HG02763 (cell line): ENCODE data around the gene CYFIP2.

Source experiments
- ATAC-seq: cut with Tn5 transposase; IDR thresholded peaks from one replicate; pipeline ENCODE4 v1.9.1; 2021; ENCODE audit warnings: mild to moderate bottlenecking, moderate library complexity; ENCODE audit not compliant: unreplicated experiment

Gene CYFIP2

DNA sequence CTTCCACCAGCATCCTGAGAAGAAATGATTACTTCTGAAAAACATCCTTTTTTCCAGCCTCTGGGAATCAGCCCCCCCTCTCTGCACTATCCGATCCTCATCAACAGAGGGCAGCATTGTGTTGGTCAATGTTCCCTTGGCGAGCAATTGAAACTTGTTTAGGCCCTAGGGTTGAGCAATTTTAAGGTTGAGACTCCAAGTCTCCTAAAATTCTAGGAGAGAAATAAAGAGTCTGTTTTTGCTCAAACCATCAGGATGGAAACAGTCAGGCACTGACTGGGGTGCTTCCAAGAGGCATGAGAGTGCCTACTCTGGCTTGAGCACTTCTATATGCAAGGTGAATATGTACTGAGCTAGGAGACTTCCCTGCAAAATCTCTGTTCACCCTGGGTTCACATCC lies 12.4 kb upstream of the CYFIP2 start:
- peak; percentile 47 for ATAC-seq

DNA sequence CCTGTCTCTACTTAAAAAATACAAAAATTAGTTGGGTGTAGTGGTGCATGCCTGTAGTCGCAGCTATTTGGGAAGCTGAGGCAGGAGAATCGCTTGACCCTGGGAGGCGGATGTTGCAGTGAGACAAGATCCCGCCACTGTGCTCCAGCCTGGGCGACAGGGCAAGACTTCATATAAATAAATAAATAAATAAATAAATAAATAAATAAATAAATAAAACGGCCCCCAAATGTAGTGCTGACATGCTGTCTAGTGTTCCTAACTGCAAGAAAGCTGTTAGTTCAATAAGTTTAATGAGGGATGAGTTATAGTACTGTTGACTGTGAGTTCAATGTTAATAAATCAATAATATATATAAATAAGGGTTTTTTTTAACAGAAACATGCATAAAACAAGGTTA lies 7.5 kb upstream of the CYFIP2 start:
- ATAC-seq: no peak

DNA sequence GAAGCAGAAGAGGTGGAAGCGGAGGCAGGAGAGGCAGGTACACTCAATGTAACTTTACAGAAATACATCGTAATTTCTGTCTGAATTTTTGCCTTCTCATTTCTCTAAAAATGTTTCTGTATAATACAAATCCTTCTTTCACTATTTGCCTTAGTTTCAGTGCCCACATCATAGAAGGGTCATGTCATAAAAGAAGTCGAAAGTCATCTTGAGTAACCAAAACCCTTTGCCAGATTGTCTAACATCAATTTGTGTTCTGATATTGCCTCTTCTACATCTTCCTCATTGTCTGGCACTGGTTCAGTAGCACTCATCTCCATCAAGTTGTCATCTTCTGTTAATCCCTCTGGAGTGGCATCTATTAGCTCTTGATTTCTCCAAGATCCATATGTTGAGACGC lies 6.2 kb upstream of the CYFIP2 start:
- no peak for ATAC-seq

DNA sequence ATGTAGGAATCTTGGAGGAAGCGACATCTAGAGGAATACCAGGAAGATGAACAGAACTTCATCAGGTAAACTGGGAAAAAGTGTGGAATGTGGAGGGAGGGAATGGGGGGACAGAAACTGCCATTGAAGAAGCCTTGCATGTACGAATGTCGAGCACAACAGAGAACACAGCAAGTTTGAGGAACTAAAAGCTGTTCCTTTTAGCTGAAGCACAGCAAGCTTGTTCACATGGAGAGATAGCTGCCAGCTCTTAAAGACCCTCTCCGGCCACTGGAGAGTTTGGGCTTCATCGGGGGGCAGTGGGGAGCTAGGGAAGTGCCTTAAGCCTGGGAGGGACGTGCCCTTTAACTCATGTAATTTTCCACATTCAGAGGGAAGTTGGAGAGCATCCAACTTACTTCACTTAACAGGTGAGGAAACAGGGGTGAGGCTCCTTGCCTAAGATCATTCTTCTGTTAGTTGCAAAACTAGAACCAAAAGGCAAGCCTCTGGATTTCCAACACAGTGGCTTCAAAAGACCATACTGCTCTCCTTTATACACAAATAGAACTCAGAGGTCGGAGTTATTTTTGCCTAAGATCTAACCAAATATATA lies 2.3 kb upstream of the CYFIP2 start:
- ATAC-seq: no peak

DNA sequence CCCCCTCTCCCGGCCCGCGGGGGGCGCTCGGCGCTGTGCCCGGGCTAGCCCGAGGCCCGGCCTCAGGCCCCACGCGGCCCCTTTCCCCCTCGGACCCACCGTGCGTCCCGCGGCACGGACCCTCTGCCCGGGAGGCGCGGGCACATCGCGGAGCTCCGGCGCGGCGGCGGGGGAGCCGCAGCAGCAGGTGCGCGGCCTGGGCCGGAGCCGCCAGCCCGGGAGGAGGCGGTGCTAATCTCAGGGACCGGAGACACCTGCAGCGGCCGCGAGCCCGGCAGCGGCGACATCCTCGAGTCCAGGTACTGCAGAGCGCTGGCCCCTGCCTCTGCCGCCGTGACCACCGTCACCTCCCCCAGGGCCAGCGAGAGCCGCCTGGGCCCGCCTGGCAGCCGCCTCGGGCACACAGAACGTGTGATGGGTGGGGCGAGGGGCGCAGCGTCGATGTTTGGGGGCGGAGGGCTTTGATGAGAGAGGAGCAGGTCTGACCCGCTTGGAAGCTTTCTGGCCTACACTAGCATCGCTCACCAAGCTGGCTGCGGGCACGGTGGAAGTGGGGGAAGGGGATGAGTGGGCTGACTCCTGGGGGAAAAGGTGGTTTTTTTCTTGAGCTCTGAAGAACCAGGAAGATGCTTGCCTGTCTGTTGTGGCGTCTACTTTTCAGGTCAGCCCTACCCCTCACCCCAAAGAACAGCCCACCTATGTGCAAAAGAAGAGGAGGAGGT lies 524 bp downstream of the CYFIP2 start:
- ATAC-seq: peak; percentile 54

DNA sequence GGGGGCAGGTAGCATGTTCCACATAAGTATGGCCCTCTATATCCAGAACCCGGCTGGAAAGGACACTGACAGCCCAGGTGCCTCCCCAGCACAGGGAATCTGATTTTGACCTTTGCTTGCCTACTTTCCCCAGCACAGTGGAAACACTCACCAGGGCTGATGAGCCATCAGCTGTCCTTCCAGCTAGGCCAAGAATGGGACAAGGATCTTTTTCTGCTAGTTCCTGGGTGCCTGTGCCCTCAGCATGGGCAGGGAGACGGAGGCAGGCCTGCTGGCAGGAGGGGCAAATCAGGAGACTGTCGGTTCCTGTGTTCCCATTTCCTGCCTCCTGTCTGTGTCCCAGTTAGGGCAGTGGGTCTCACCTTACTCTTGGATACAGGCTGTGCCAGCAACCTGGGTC lies 1.1 kb downstream of the CYFIP2 start:
- no peak for ATAC-seq

DNA sequence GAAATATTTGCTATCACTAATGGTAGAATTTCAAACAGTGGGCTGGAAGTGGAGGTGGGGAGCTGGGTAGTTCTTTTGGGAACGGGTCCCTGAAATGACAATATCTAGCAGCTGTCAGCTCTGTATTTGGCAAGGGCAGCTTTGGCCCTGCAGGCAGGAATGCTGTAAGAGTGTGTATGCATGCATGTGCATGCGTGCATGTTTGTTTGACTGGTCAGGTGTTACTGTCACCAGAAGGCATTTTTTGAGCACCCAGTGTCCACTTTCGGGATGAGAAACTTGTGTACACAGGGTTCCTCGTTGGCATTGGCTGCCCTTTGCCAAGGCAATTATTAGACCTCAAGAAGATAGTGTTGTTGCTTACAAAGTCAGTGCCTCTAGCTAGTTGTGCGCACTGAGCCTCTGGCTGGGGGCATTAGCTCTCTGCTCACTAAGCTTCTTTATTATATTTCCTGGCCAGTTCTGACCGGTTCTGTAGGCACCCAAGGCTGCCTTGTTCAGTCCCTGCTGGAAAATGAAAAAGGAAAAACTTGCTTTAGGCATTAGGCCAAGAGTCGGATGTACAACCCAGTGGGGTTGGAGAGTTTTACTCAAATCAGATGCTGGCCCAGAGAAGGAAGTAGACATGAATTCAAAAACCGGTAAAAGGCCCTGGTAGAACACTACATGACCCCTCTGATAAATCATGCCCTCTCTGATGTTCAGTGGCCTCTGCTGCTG lies 2.0 kb downstream of the CYFIP2 start:
- ATAC-seq: no peak

DNA sequence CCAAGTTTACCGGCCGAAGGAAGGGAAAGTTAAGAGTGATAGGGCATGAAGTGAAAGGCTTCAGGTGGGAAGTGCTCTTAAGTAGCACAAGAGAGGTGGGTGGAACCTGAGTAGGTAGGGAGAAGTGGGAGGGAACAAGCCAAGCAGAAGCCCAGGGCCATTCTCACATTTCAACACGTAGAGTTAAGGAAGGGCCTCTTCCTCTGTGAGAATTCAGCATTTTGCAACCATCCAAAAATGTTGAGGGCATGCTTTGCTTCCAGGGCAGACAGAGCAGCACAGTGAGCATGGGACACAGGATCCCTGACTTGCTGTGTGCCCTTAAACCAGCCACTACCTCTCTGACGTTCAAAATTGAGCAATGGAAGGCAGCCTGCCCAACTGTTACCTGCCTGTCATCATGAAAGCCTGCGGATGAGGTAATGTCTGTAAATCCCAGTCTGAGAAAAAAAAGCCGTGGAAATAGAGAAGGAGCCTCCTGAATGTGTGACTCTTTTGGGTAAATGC lies 3.3 kb downstream of the CYFIP2 start:
- no peak for ATAC-seq

DNA sequence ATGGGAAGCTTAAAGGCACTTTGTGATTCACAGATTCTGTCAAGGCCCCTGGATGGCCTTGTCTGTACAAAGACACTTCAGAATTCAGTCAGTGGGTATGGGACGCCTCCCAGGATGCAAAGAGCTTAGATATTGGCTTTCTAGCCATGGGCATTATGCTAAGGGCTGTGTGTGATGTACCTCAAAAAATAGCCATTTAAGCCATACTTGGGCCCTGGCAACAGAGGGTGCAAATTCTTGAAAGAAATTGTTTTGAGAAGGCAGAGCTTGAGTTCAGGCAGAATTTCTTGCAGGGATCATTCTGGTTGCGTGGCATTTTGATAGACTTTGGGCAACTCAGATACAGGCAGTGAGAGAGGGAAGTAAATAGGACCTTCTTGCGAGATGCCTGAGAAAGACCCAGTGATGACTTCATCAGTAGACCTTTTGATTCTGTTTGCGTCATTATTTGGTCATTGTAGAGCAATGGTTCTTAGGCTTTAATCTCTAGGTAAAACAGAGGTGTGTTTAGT lies 3.9 kb downstream of the CYFIP2 start:
- no peak for ATAC-seq

DNA sequence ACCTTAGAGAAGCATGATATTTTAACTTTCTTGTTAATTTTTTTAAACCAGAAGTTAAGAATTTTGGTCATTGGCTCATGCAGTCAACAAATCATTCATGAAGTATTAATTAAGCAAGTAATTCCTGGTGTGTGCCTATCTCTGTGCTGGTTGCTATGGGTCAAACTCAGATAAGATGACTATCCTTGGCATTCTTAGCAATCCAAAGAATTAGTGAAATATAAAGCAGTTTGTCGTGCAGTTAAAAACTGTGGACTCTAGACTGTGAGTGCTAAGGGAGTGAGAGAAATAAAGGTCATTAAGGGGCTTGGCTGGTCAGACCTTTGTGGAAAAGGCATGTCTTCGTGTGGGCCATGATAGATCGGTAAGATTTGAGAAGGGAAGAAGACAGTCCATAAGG lies 4.8 kb downstream of the CYFIP2 start:
- ATAC-seq: no peak

DNA sequence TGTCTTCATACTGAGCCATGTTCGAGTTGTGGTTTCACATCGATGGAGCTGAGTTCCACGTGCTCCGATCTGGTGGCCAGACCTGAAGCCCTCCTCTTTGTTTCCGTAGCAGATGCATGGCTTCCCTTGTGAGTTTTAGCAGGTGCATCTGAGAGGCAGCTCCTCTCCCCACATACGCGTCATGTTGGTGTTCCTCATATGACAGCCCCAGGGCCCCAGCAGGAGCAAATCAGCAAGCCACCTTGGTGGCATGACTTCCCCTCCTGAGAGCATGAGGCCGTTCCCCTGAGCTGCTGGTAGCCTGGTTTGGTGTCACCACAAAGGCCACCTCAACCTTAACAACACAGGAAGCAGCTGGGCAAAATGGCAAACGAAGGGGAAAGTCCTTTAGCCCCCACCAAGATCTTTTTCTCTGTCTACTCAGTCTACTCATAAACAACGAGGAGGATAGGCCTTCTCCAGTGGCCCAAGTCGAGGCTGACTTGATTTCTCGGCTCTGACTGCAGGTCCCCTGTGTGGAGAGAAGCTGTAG lies 5.9 kb downstream of the CYFIP2 start:
- peak; percentile 84 for ATAC-seq

DNA sequence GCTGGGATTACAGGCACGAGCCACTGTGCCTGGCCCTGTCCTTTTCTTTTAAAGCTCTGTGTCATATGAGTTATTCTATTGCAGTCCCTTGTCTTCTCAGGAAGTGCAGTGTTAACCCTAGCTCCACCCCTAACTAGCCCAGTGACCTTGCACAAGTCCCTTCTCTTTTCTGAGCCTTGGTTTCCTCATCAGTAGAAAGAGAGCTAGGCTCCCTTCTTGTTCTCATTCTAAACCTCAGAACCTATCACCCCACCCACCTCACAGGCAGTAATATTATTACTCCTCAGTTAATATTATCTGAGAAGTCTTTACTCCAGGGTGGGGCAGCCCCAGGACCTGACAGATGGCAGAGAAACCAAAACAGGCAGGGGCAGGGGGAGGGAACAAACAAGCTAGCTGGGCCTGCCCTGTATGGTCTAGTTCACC lies 7.2 kb downstream of the CYFIP2 start:
- ATAC-seq: peak; percentile 43

DNA sequence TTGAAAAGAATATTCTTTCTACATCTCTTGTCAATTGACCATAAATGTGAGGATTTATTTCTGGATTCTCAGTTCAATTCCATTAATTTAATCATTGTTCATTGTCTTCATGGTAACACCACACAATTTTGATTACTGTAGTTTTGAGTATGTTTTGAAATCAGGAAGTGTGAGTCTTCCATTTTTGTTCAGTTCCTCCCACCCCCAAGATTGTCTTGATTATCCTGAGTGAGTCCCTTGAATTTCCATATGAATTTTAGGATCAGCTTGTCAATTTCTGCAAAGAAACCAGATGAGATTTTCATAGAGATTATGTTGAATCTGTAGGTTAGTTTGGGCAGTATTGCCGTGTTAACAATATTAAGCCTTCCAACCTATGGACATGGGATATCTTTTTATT lies 9.5 kb downstream of the CYFIP2 start:
- no peak for ATAC-seq

DNA sequence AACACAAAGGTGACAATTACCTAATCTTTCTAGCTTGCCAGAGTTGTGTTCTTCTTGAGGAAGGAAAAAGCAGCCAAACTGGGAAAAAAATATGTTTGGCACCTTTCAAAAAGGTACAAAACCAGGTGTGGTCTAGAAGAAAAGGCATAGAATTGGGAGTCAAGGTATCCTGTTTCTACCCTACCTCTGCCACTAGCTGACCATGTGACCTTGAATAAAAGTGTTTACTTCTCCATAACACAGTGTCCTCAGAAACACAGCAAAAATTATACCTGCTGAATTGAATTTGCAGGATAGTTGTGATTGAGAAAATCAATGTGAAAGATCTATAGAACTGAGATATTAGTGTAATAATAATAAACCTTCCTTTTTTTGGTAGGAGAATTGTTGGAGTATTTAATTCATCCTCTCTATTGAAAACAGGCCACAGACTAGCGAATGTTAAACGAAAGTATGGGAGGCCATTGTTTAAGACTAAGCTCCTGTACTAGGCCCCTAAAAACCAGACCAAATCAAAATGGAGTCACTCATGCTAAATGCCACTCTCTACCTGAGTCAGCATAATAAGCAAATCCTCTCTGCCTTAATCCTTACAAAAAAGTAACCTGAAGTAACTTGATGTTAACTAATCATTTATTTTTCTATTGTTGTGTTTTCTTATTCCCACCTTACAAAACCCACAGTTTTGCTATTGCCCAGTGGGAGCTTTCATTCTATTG lies 12.6 kb downstream of the CYFIP2 start:
- no peak for ATAC-seq

DNA sequence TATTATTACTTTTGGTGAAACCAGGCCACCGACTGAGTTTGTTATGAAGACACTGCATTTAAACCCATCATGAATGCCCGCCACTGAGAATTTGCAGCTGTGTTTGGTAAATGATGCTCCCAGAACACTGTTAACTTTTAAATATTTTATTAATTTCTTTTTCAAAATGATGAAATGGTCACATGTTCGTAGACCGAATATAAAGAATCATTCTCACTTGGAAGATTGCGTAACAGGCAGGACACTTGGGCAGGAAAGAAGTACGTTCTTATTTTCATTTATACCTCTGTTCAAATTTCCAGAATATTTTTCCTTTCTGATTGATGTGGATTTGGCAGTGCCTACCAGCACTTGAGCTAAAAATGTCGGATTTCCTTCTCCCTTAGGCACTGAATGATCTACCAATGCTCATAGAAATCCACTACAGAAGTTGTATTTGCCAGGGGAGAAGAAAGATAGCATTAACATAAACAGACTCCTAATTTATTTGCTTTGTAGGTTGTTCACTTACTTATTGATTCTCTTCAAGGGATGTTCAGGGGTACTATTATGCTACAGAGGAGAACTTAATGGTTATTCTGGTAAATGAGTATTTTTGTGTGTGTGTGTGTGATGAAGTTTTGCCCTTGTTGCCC lies 13.8 kb downstream of the CYFIP2 start:
- no peak for ATAC-seq

DNA sequence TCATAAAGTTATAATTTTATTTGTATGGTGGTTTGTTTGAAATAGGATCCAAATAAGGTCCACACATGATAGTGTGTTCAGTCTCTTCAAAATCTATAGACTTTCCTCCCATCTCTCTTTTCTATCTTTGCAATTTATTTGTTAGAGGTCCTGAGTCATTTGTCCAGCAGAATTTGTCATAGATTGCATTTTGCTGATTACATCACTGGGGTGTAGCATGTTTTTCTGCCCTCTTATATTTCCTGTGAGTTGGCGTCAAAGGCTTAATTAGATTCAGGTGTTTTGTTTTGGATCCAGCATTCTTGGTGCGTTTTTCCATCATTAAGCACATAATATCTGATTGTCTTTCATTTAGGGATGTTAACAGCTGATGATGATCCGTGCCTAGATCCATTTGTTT lies 15.0 kb downstream of the CYFIP2 start:
- ATAC-seq: no peak

DNA sequence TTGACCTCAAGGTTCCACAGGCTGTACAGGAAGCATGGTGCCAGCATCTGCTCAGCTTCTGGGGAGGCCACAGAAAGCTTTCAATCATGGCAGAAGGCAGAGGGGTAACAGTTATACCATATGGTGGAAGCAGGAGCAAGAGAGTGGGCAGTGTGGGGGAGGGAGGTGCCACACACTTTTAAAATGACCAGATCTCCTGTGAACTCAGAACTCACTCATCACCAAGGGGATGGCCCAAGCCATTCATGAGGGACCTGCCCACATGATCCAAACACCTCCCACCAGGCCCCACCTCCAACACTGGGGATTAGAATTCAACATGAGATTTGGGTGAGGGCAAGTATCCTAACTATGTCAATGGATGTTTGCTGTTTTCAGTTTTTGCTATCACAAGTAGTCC lies 16.2 kb downstream of the CYFIP2 start:
- ATAC-seq: no peak

DNA sequence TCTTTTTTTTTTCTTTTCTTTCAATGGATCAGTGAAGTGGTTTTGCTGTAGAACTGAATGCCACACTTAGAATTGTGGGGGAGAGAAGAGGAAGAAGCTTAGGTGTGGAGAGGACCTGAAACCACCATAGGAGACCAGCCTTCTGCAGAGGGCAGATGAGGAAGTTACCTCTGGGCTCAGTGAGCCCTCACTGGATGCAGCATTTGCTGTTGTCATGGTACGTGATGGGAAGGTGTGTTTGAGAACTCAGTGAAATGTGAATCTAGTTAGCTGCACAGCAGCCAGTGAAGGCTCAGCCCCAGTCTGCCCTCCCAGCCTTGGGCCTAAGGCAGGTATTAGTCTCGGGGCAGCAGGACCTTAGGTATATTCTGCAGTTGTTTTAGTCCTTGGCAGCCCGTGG lies 17.5 kb downstream of the CYFIP2 start:
- ATAC-seq: peak; percentile 96

DNA sequence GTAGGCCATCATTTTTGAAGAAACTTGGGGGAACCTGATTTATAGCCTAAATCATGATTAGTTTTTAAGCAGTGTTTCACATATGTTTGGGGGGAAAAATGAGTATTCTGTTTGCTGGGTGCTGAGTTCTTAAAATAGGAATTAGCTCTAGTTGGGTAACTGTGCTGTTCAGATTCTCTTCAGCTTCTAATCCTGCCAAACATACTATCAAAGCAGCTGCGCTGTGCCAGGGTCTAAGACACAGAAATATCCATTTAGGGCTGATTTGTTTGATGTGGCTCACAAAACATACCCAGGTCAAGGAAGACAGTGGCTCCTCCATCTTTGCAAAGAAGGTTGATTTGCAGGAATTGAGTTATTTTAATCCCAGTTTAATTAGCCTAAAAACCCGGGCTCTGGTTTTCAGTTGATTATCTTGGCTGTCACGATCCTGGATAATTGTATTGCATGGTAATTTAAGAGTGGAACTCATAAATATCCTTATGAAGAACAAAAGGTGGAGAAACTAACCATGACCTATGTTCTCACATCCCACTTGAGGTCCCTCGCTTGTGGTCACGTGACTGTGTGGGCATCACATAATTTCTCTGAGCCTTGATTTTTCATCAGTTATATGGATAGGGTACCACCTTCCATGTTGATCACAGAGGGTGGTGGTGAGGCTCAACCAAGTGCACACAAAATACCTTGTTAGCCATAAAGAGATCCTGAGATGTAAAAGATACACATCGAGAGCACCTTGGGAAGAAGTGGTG lies 18.7 kb downstream of the CYFIP2 start:
- ATAC-seq: no peak
